ENCODE measurements around the gene MED31. TPM values are rescaled to one million over a fixed set of nuclear protein-coding genes. Genes with fewer than 3 reads are reported as not detected.

Gene MED31
- total and polyA plus RNA-seq, 2 donors from 2014 or later, result 15.9 to 21.0 TPM

- no peaks in the 10 kb centered on the region for H3K9me3 ChIP-seq (ENCODE audit: control insufficient read depth in 2 of 3, insufficient read depth in 1 of 3, low read length in 3 of 3)
Measured at GRCh38 chr17:6679241-6679640, 27.8 kb upstream of the MED31 start.

GRCh38 chr17:6677946-6678345 is 26.5 kb upstream of the MED31 start:
- FAIRE-seq, result no peak
- Histone ChIP-seq H3K27ac (ENCODE audit: low read depth in 2 of 2, low read length in 2 of 2) (no peak overlapping the region), H3K9me3 (ENCODE audit: control insufficient read depth in 2 of 3, insufficient read depth in 1 of 3, low read length in 3 of 3) (no peaks in the 10 kb centered on the region), H3K27me3 (ENCODE audit: control insufficient read depth, insufficient read depth, low read length) (no peaks in the 10 kb centered on the region), H3K4me3 (ENCODE audit: low read length in 3 of 3) (no peak overlapping the region), H3K36me3 (ENCODE audit: control insufficient read depth in 2 of 3, insufficient read depth in 3 of 3, low read length in 3 of 3) (no peaks in the 10 kb centered on the region), H3K9ac (ENCODE audit: low read length in 3 of 3) (no peak overlapping the region), H3K4me1 (ENCODE audit: control insufficient read depth in 2 of 3, insufficient read depth in 2 of 3, low read depth in 1 of 3, low read length in 3 of 3) (no peaks in the 10 kb centered on the region)
- DNase-seq, result peak in 1 of 5 donors; percentile 28
- TF ChIP-seq CTCF (IDR thresholded peaks at IDR 0.05; ENCODE audit: borderline replicate concordance, extremely low read depth, insufficient read depth), result no peak
- intact Hi-C loops (cut with DNase I), result loop anchor here (10.0 kb wide), 2 partner anchors 147 to 327 kb away; no protein-coding TSS in a partner anchor

More at GRCh38 chr17:6679241-6679640, 27.8 kb upstream of the MED31 start:
- Histone ChIP-seq H3K36me3 (ENCODE audit: control insufficient read depth in 2 of 3, insufficient read depth in 3 of 3, low read length in 3 of 3) (no peaks in the 10 kb centered on the region), H3K9ac (ENCODE audit: low read length in 3 of 3) (no peak overlapping the region), H3K27me3 (ENCODE audit: control insufficient read depth, insufficient read depth, low read length) (no peaks in the 10 kb centered on the region), H3K27ac (ENCODE audit: low read depth in 2 of 2, low read length in 2 of 2) (no peak overlapping the region), H3K4me1 (ENCODE audit: control insufficient read depth in 2 of 3, insufficient read depth in 2 of 3, low read depth in 1 of 3, low read length in 3 of 3) (no peaks in the 10 kb centered on the region), H3K4me3 (ENCODE audit: low read length in 3 of 3) (no peak overlapping the region)
- TF ChIP-seq CTCF (IDR thresholded peaks at IDR 0.05; ENCODE audit: borderline replicate concordance, extremely low read depth, insufficient read depth), result no peak
- no peak for FAIRE-seq
- peak in 1 of 5 donors; percentile 3 for DNase-seq
- intact Hi-C loops (cut with DNase I), result loop anchor here (10.0 kb wide), 2 partner anchors 146 to 326 kb away; no protein-coding TSS in a partner anchor

GRCh38 chr17:6677158-6677831 is 25.9 kb upstream of the MED31 start:
- FAIRE-seq (no peak), DNase-seq (peak in 3 of 5 donors; percentile 17 to 39 (median 21))
- Histone ChIP-seq H3K27me3 (ENCODE audit: control insufficient read depth, insufficient read depth, low read length) (no peaks in the 10 kb centered on the region), H3K4me3 (ENCODE audit: low read length in 3 of 3) (no peak overlapping the region), H3K9me3 (ENCODE audit: control insufficient read depth in 2 of 3, insufficient read depth in 1 of 3, low read length in 3 of 3) (no peaks in the 10 kb centered on the region), H3K36me3 (ENCODE audit: control insufficient read depth in 2 of 3, insufficient read depth in 3 of 3, low read length in 3 of 3) (no peaks in the 10 kb centered on the region), H3K9ac (ENCODE audit: low read length in 3 of 3) (no peak overlapping the region), H3K4me1 (ENCODE audit: control insufficient read depth in 2 of 3, insufficient read depth in 2 of 3, low read depth in 1 of 3, low read length in 3 of 3) (no peaks in the 10 kb centered on the region), H3K27ac (ENCODE audit: low read depth in 2 of 2, low read length in 2 of 2) (no peak overlapping the region)
- TF ChIP-seq CTCF (IDR thresholded peaks at IDR 0.05; ENCODE audit: borderline replicate concordance, extremely low read depth, insufficient read depth), result no peak
- intact Hi-C loops (cut with DNase I), result loop anchor here (10.0 kb wide), 2 partner anchors 148 to 328 kb away; no protein-coding TSS in a partner anchor

Data from kidney (tissue), 14 donors.